K562 (cell line): ENCODE results near the gene KCNJ10. TPM values are rescaled to one million over a fixed set of nuclear protein-coding genes. Genes with fewer than 3 reads are reported as not detected.

Experiments used
- CEBPG ChIP-seq, 3 experiments: fragments of 200-800 bp in 1 of 3; sonication (Bioruptor generic) in 1 of 3; sonication (generic) in 1 of 3; formaldehyde crosslinking in 1 of 3; IDR thresholded peaks in 2 of 3; conservative IDR thresholded peaks in 1 of 3; 2 replicates each; pipeline versions ENCODE4 v1.6.1 to v1.8.0; 2016 to 2022; ENCODE audit warnings: missing compliant biosample characterization in 2 of 3, missing genetic modification characterization in 2 of 3, mild to moderate bottlenecking in 1 of 3, missing genetic modification reagents in 1 of 3
- CREM ChIP-seq: IDR thresholded peaks from 2 replicates; pipeline ENCODE4 v1.6.1; 2014; ENCODE audit warnings: antibody characterized with exemption, low read depth
- GATA2 ChIP-seq: sonication (generic); formaldehyde crosslinking; IDR thresholded peaks from 2 replicates; pipeline ENCODE4 v1.4.0; 2020; ENCODE audit warnings: mild to moderate bottlenecking, missing genetic modification reagents
- GTF2F1 ChIP-seq: IDR thresholded peaks from 2 replicates; pipeline ENCODE4 v1.6.1; 2011; ENCODE audit warnings: low read depth, low read length, improper control_type of control experiment
- HNRNPK ChIP-seq: fragments of 200-400 bp; formaldehyde crosslinking; IDR thresholded peaks from one replicate; pipeline ENCODE4 v1.6.1; 2018; ENCODE audit warnings: mild to moderate bottlenecking, low read depth, low read length; ENCODE audit not compliant: poor library complexity, severe bottlenecking
- HNRNPLL ChIP-seq: fragments of 200-400 bp; formaldehyde crosslinking; IDR thresholded peaks from 2 replicates; pipeline ENCODE4 v1.6.1; 2017; ENCODE audit warnings: low read length, low read depth, mild to moderate bottlenecking; ENCODE audit not compliant: poor library complexity, severe bottlenecking
- LARP7 ChIP-seq: fragments of 450-650 bp; IDR thresholded peaks from 2 replicates; pipeline ENCODE4 v1.6.1; 2016
- MAFK ChIP-seq: IDR thresholded peaks from 2 replicates; pipeline ENCODE4 v1.6.1; 2011; ENCODE audit warnings: low read length, improper control_type of control experiment
- PHTF2 ChIP-seq: fragments of 250-450 bp; sonication (Bioruptor Pico); IDR thresholded peaks from 2 replicates; pipeline ENCODE4 v1.5.0; 2021; ENCODE audit warnings: mild to moderate bottlenecking
- POLR3G ChIP-seq: IDR thresholded peaks from 2 replicates; pipeline ENCODE4 v1.6.1; 2011; ENCODE audit not compliant: insufficient read length, insufficient replicate concordance; ENCODE audit errors: extremely low read depth
- RAD21 ChIP-seq, 2 experiments: fragments of 250-450 bp in 1 of 2; fragments of 450-650 bp in 1 of 2; sonication (Bioruptor Pico) in 1 of 2; formaldehyde crosslinking in 1 of 2; IDR thresholded peaks in 1 of 2; conservative IDR thresholded peaks in 1 of 2; 2 replicates each; pipeline versions ENCODE4 v1.4.0 to v1.8.0; 2020 to 2022; ENCODE audit warnings: mild to moderate bottlenecking in 2 of 2, moderate library complexity in 1 of 2
- RBM34 ChIP-seq: fragments of 200-400 bp; formaldehyde crosslinking; IDR thresholded peaks from 2 replicates; pipeline ENCODE4 v1.6.1; 2018; ENCODE audit warnings: low read length, borderline replicate concordance; ENCODE audit not compliant: insufficient read depth
- THRAP3 ChIP-seq: fragments of 450-650 bp; IDR thresholded peaks from 2 replicates; pipeline ENCODE4 v1.6.1; 2016; ENCODE audit warnings: mild to moderate bottlenecking, inconsistent platforms, borderline replicate concordance
- XRCC5 ChIP-seq: fragments of 200-400 bp; formaldehyde crosslinking; IDR thresholded peaks from 2 replicates; pipeline ENCODE4 v1.6.1; 2017; ENCODE audit warnings: low read depth, mild to moderate bottlenecking, low read length
- ZC3H4 ChIP-seq: sonication (generic); formaldehyde crosslinking; IDR thresholded peaks from 2 replicates; pipeline ENCODE4 v1.9.0; 2021; ENCODE audit warnings: missing genetic modification reagents, borderline replicate concordance
- ZFP30 ChIP-seq: fragments of 250-450 bp; sonication (Bioruptor Pico); IDR thresholded peaks from 2 replicates; pipeline ENCODE4 v1.8.0; 2022; ENCODE audit warnings: moderate library complexity, mild to moderate bottlenecking, inconsistent platforms, borderline replicate concordance
- ZNF217 ChIP-seq: sonication (generic); formaldehyde crosslinking; IDR thresholded peaks from 2 replicates; pipeline ENCODE4 v1.8.0; 2022; ENCODE audit warnings: mild to moderate bottlenecking, missing genetic modification reagents
- ZNF695 ChIP-seq: fragments of 450-650 bp; formaldehyde crosslinking; IDR thresholded peaks from 2 replicates; pipeline ENCODE4 v1.4.0; 2020; ENCODE audit warnings: mild to moderate bottlenecking, moderate library complexity
- ZSCAN32 ChIP-seq: fragments of 450-650 bp; formaldehyde crosslinking; IDR thresholded peaks from 2 replicates; pipeline ENCODE4 v1.4.0; 2020; ENCODE audit warnings: mild to moderate bottlenecking, moderate library complexity
- polyA plus RNA-seq, 8 experiments: library from polyadenylated mRNA; depleted of rRNA in 4 of 8; stranded (reverse) in 5 of 8; unstranded in 3 of 8; fragments of >200 nt; fragmentation: Nextera tagmentation in 2 of 8; fragmentation: Illumina TruSeq in 1 of 8; extraction: Ambion mirVana in 2 of 8; extraction: Trizol in 1 of 8; gene quantifications; 2 replicates each; pipeline versions ENCODE4 v1.2.1 to v1.2.3, GENCODE V29; 2011 to 2014; ENCODE audit warnings: inconsistent platforms in 1 of 8, missing spikeins in 1 of 8
- total RNA-seq, 7 experiments: library from RNA; depleted of rRNA in 6 of 7; stranded (reverse); fragments of >200 nt in 6 of 7; fragmentation: Illumina TruSeq in 2 of 7; extraction: Trizol in 2 of 7; gene quantifications; 2 replicates each; pipeline versions ENCODE4 v1.2.1 to v1.2.3, GENCODE V29; 2011 to 2021; ENCODE audit warnings: low replicate concordance in 1 of 7
- TF ChIP-seq, protein P1 (sequence below): fragments of 200-800 bp; sonication (Bioruptor generic); IDR thresholded peaks from 2 replicates; pipeline ENCODE4 v1.6.1; 2017; ENCODE audit warnings: missing genetic modification characterization, missing compliant biosample characterization
- TF ChIP-seq, protein P2 (sequence below): fragments of 450-650 bp; formaldehyde crosslinking; IDR thresholded peaks from 2 replicates; pipeline ENCODE4 v1.4.0; 2020; ENCODE audit warnings: mild to moderate bottlenecking
- TF ChIP-seq, protein P3 (sequence below): sonication (generic); formaldehyde crosslinking; IDR thresholded peaks from 2 replicates; pipeline ENCODE4 v1.8.0; 2023; ENCODE audit warnings: mild to moderate bottlenecking, missing genetic modification reagents

Gene KCNJ10
- total and polyA plus RNA-seq, 9 of the 15 experiments (the other 6 are each of a cell fraction or from before 2014, with no cell fraction given), result 0.06 to 0.11 TPM; not detected in 7

GRCh38 chr1:160085686-160086455 is 15.9 kb upstream of the KCNJ10 start (continued):
- TF ChIP-seq HNRNPLL (no peak), PHTF2 (CRISPR knock-in tag) (no peak), ZFP30 (no peak), ZSCAN32 (CRISPR knock-in tag) (no peak), POLR3G (no peak), GTF2F1 (no peak), ZNF217 (CRISPR knock-in tag) (no peak), CREM (peak; percentile 83), CEBPG (CRISPR knock-in tag; IDR thresholded peaks at IDR 0.05) (no peak), CEBPG (tag; conservative IDR thresholded peaks at IDR 0.05 in 1 of 2, IDR thresholded peaks at IDR 0.05 in 1 of 2) (no peak), XRCC5 (0 out of 2 replicates have a peak, but pooled peaks have one; percentile 64), HNRNPK (no peak), ZNF695 (CRISPR knock-in tag) (no peak), MAFK (no peak), GATA2 (CRISPR knock-in tag) (peak; percentile 86), RAD21 (CRISPR knock-in tag; conservative IDR thresholded peaks at IDR 0.05 in 1 of 2, IDR thresholded peaks at IDR 0.05 in 1 of 2) (peak; percentile 71 to 84), ZC3H4 (CRISPR knock-in tag) (no peak), THRAP3 (no peak), RBM34 (no peak), LARP7 (no peak)
- TF ChIP-seq, protein P1, sequence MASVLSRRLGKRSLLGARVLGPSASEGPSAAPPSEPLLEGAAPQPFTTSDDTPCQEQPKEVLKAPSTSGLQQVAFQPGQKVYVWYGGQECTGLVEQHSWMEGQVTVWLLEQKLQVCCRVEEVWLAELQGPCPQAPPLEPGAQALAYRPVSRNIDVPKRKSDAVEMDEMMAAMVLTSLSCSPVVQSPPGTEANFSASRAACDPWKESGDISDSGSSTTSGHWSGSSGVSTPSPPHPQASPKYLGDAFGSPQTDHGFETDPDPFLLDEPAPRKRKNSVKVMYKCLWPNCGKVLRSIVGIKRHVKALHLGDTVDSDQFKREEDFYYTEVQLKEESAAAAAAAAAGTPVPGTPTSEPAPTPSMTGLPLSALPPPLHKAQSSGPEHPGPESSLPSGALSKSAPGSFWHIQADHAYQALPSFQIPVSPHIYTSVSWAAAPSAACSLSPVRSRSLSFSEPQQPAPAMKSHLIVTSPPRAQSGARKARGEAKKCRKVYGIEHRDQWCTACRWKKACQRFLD (CRISPR knock-in tag), result no peak
- TF ChIP-seq, protein P2, sequence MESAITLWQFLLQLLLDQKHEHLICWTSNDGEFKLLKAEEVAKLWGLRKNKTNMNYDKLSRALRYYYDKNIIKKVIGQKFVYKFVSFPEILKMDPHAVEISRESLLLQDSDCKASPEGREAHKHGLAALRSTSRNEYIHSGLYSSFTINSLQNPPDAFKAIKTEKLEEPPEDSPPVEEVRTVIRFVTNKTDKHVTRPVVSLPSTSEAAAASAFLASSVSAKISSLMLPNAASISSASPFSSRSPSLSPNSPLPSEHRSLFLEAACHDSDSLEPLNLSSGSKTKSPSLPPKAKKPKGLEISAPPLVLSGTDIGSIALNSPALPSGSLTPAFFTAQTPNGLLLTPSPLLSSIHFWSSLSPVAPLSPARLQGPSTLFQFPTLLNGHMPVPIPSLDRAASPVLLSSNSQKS (CRISPR knock-in tag), result no peak
- TF ChIP-seq, protein P3, sequence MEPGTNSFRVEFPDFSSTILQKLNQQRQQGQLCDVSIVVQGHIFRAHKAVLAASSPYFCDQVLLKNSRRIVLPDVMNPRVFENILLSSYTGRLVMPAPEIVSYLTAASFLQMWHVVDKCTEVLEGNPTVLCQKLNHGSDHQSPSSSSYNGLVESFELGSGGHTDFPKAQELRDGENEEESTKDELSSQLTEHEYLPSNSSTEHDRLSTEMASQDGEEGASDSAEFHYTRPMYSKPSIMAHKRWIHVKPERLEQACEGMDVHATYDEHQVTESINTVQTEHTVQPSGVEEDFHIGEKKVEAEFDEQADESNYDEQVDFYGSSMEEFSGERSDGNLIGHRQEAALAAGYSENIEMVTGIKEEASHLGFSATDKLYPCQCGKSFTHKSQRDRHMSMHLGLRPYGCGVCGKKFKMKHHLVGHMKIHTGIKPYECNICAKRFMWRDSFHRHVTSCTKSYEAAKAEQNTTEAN (CRISPR knock-in tag), result no peak
